Epidermal melanocyte (primary cell): ENCODE data around the gene FER.
"Not testable (repeated sequence)": the region's sequence is repeated elsewhere in the genome, so short reads cannot be mapped to it uniquely, and the experiment has no call there.

ENCODE experiments used
- DNase-seq: peaks from one replicate; pipeline ENCODE4 v3.0.0; 2011; ENCODE audit warnings: low spot score; ENCODE audit not compliant: insufficient read length

The FER gene

GRCh38 chr5:108957333-108957732, 209.6 kb downstream of the FER start:
- no peak for DNase-seq

GRCh38 chr5:108966910-108967309, 219.2 kb downstream of the FER start:
- no peak for DNase-seq

DNA sequence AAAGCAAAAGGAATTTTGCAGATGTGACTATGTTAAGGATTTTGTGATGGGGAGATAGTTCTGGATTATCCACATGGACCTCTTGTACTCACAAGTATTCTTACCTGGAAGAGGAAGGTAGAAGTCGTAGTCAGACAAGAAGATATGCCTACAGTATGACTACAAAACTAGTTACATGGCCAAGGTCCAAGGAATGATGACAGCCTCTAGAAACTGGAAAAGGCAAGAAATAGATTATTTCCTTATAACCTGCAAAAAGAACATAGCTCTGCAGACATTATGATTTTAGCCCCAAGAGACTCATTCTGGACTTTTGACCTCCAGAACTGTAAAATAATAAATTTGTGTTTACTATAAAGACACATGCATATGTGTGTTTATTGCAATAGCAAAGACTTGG, 226.9 kb downstream of the FER start:
- no peak for DNase-seq

- no peak for DNase-seq
Observed at GRCh38 chr5:108975697-108976096, 228.0 kb downstream of the FER start.

- DNase-seq: no peak
Observed at GRCh38 chr5:108983461-108984092, 235.9 kb downstream of the FER start.

DNA sequence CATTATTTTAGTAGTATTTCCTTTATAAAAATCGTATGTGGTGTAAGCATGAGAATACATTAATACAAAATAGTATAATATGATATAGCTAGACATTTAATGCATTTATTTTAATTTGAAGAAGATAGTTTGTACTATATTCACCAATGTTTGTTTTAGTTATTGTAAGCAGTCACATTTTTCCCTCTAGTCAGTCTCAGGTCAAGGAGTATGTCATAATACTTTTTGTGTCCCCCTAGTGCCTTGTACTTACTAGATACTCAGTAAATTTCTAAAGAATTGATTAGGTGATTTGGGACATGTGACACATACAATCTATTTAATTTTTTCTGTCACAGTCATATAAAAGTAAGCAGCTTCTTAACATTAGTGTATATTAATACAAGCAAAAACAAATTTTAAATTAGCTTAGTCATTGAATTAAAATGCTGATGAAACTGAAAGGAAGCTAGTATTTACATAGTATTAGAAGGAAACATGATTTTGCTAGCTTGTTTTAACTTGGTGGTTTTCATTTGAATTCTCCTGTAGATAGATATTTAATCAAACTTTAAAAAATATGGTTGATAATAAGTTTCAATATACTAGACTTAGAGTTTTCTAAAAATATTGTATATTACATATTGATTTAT, 242.2 kb downstream of the FER start:
- no peak for DNase-seq

- not testable (repeated sequence) for DNase-seq
Observed at GRCh38 chr5:108992396-108993085, 244.8 kb downstream of the FER start.

- DNase-seq: not testable (repeated sequence)
Observed at GRCh38 chr5:108993440-108993839, 245.7 kb downstream of the FER start.

DNA sequence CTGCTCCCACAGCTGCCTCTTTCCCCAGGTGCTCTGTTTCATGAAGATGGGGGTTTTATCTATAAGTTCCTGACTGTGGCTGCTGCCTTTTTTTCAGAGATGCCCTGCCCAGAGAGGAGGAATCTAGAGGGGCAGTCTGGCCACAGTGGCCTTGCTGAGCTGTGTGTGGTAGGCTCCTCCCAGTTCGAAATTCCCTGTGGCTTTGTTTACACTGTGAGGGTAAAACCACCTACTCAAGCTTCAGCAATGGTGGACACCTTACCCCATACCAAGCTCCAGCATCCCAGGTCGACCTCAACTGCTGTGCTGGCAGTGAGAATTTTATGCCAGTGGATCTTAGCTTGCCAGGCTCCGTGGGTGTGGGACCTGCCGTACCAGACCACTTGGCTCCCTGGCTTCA, 250.0 kb downstream of the FER start:
- no peak for DNase-seq

DNA sequence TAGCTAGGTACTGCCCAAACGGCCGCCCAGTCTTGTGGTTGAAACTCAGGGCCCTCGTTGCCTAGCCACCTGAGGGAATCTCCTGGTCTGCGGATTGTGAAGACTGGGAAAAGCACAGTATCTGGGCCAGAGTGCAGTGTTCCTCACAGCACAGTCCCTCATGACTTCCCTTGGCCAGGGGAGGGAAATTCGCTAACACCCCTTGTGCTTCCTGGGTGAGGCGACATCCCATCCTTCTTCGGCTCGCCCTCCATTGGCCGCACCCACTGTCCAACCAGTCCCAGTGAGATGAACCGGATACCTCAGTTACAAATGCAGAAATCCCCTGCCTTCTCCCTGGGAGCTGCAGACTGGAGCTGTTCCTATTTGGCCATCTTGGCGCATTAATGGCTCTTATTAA, 250.5 kb downstream of the FER start:
- no peak for DNase-seq

DNA sequence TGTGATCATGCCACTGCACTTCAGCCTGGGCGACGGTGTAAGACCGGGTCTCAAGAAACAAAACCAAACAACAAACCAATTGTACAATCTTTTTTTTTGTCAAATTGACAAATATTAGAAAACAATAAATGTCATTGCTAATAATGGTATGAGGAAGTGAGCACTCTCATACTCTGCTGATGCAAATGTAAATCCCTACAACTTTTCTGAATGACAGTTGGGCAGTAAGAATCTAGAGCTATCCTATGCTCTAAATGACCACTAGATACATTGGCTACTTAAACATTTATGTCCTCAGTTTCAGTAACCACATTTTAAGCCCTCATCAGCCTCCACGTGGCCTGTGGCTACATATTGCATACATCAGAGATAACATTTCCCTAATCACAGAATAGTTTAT, 256.2 kb downstream of the FER start:
- DNase-seq: no peak

DNA sequence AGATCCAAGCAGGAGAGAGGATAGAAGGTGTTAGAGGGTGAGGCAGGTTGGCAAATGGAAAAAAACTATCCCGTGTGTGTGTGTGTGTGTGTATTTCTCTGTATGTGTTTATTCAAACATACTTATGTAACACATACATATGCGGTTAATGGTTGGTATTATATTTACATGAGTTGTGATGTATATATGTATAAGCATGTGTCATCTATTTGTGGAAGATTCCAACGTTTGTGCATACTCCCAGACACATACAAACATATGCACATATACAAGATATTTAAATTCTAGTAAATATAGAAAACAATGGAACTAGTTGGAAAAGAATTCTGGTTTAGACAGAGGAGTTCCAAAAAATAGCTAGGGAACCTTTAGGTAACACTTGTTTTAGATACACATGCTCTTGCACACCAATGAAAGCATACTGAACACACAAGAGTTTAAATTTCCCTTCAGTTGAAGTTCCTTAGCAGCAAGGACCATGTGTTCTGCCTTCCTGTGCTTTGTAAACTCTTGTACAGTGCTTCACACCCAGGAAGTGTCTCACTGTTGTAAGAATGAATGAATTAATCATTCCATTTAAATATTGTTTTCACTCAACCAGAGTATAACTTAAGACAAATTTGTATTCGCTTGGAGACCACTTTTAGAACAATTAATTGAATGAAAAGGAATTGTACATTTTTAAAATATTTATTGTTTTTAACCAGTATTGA, 257.8 kb downstream of the FER start:
- DNase-seq: no peak

DNA sequence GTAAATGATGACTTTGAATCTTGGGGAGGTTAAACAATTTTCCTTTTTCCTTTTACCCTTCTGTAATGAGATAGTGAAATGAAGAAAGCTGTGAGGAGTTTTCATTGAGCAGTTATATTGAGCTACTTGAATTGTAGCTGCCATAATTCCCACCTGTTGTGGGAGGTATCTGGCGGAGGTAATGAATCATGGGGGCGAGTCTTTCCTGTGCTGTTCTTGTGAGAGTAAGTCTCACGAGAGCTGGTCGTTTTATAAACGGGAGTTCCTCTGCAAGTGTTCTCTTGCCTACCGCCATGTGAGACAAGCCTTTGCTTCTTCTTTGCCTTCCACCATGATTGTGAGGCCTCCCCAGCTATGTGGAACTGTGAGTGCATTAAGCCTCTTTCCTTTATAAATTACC, 258.4 kb downstream of the FER start:
- no peak for DNase-seq

GRCh38 chr5:109016300-109016699, 268.6 kb downstream of the FER start:
- no peak for DNase-seq

DNA sequence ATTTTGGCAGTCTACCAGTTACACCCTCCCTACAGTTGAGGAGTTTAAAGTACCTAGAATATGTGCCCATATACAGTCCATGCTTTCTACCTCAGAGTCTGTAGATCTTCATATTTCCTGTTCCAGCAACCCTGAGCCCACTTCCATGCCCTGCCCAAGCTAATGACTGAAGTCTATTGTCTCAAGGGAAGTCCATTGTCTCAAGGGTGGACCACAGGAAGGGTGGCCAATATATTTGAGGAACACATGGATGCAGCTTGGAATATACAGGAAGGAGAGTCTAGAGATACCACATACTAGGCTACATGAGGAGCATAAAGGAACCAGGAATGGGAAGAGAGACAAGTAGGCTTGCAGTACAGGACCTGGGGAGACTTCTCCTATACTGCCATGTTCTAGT, 274.4 kb downstream of the FER start:
- no peak for DNase-seq

- not testable (repeated sequence) for DNase-seq
Observed at GRCh38 chr5:109025729-109026128, 278.0 kb downstream of the FER start.

- DNase-seq: no peak
Observed at GRCh38 chr5:109027983-109028607, 280.4 kb downstream of the FER start.

GRCh38 chr5:109028608-109029299, 281.1 kb downstream of the FER start:
- no peak for DNase-seq

GRCh38 chr5:109029847-109030246, 282.1 kb downstream of the FER start:
- DNase-seq: no peak

GRCh38 chr5:109030360-109031143, 282.9 kb downstream of the FER start:
- no peak for DNase-seq
